Prostate gland (tissue), 2 donors: Measurements from ENCODE around the gene ZFYVE16.

Experiments used
- POLR2A ChIP-seq: fragments of 450-650 bp; IDR thresholded peaks from one replicate; pipeline ENCODE4 v1.6.1; 2016; ENCODE audit warnings: antibody characterized with exemption, mild to moderate bottlenecking
- POLR2AphosphoS5 ChIP-seq: sonication (generic); formaldehyde crosslinking; IDR thresholded peaks from one replicate; pipeline ENCODE4 v1.6.1; 2017; ENCODE audit warnings: antibody characterized with exemption
- TF ChIP-seq, protein P1 (sequence below), 4 experiments: fragments of 200-600 bp in 2 of 4; fragments of 450-650 bp in 2 of 4; sonication (generic) in 2 of 4; IDR thresholded peaks; 1 replicate in 3 of 4; 2 replicates in 1 of 4; pipeline ENCODE4 v1.5.1; 2016 to 2019; ENCODE audit warnings: antibody characterized with exemption in 4 of 4, mild to moderate bottlenecking in 2 of 4, moderate library complexity in 2 of 4

DNA sequence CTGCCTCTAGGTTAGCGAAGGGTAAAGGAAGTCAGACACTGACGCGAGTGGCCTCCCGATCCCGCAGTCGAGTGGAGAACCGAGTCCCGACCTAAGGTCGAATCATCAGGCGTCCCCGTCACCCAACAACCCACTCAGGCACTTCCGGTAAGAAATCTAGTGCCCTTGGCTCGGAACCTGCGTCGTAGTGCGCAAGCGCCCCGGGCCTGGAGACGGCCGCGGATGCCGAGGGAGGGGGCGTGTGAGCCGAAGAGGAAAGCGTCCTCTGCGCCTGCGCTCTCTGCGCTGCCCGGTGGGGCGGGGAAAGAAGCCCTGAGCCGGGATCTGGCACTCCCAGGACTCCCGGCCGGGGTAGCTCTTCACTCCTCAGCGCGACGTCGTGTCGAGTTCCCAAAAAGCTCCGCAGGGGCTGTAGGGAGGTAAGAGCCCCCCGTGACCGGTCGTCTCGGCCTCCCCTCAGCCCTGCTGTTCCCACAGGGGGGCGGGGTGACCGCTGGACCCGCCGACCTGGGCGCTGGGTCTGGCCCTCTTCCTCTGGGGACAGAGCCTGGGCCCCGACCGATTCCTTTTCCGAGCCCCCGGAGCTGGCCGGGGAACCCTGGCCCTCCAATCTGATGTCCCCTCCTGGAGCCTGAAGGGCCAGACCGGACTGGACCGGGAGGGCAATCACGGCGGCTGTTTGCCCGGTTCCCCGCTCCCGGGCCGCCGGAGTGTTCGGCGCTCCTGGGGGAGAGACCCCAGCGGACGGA is at the start of gene ZFYVE16:
- TF ChIP-seq, protein P1, sequence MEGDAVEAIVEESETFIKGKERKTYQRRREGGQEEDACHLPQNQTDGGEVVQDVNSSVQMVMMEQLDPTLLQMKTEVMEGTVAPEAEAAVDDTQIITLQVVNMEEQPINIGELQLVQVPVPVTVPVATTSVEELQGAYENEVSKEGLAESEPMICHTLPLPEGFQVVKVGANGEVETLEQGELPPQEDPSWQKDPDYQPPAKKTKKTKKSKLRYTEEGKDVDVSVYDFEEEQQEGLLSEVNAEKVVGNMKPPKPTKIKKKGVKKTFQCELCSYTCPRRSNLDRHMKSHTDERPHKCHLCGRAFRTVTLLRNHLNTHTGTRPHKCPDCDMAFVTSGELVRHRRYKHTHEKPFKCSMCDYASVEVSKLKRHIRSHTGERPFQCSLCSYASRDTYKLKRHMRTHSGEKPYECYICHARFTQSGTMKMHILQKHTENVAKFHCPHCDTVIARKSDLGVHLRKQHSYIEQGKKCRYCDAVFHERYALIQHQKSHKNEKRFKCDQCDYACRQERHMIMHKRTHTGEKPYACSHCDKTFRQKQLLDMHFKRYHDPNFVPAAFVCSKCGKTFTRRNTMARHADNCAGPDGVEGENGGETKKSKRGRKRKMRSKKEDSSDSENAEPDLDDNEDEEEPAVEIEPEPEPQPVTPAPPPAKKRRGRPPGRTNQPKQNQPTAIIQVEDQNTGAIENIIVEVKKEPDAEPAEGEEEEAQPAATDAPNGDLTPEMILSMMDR (IDR thresholded peaks at IDR 0.05): peak in 2 of 4 experiments; percentile 48 to 57
- TF ChIP-seq POLR2A (peak; percentile 86), POLR2AphosphoS5 (peak; percentile 95)
